MM.1S (cell line): ENCODE measurements around the gene ARHGAP8.
"Not testable (repeated sequence)": the region's sequence is repeated elsewhere in the genome, so short reads cannot be mapped to it uniquely, and the experiment has no call there.

Source experiments
- DNase-seq: peaks from one replicate; pipeline ENCODE4 v3.0.0-alpha.2; 2015
- H2AFZ ChIP-seq: fragments of 300-600 bp; sonication (generic); 2 replicates; pipeline ENCODE4 v1.6.0; 2016; ENCODE audit warnings: antibody characterized with exemption, low read length
- H3F3A ChIP-seq: fragments of 300-600 bp; sonication (generic); 2 replicates; pipeline ENCODE4 v1.6.1; 2016; ENCODE audit warnings: mild to moderate bottlenecking, antibody characterized with exemption, low read length, moderate library complexity, mixed read lengths; ENCODE audit not compliant: insufficient read depth
- H3K27ac ChIP-seq: fragments of 300-600 bp; sonication (generic); 2 replicates; pipeline ENCODE4 v1.5.1; 2016; ENCODE audit warnings: mild to moderate bottlenecking, low read length
- H3K27me3 ChIP-seq: fragments of 300-600 bp; sonication (generic); replicated peaks from 2 replicates; pipeline ENCODE4 v1.6.0; 2016; ENCODE audit warnings: low read length; ENCODE audit not compliant: insufficient read depth
- H3K36me3 ChIP-seq: fragments of 300-600 bp; sonication (generic); replicated peaks from 2 replicates; pipeline ENCODE4 v1.6.1; 2016; ENCODE audit warnings: mild to moderate bottlenecking, low read length, mixed read lengths; ENCODE audit not compliant: insufficient read depth
- H3K4me1 ChIP-seq: fragments of 300-600 bp; sonication (generic); 2 replicates; pipeline ENCODE4 v1.6.1; 2016; ENCODE audit warnings: low read length, mixed read lengths
- H3K4me2 ChIP-seq: fragments of 300-600 bp; sonication (generic); 2 replicates; pipeline ENCODE4 v1.6.0; 2016; ENCODE audit warnings: low read depth, low read length
- H3K4me3 ChIP-seq: fragments of 300-600 bp; sonication (generic); 2 replicates; pipeline ENCODE4 v1.5.1; 2016; ENCODE audit warnings: low read length, mixed read lengths
- H3K79me2 ChIP-seq: fragments of 300-600 bp; sonication (generic); 2 replicates; pipeline ENCODE4 v1.6.1; 2016; ENCODE audit warnings: mixed run types, low read length, mixed read lengths
- H3K9ac ChIP-seq: fragments of 300-600 bp; sonication (generic); 2 replicates; pipeline ENCODE4 v1.6.1; 2016; ENCODE audit warnings: low read length, mixed read lengths
- H3K9me2 ChIP-seq: fragments of 300-600 bp; sonication (generic); replicated peaks from 2 replicates; pipeline ENCODE4 v1.6.1; 2016; ENCODE audit warnings: mild to moderate bottlenecking, low read length, mixed read lengths; ENCODE audit not compliant: insufficient read depth
- H3K9me3 ChIP-seq: fragments of 300-600 bp; sonication (generic); replicated peaks from 2 replicates; pipeline ENCODE4 v1.6.1; 2016; ENCODE audit warnings: mild to moderate bottlenecking, low read length, mixed read lengths; ENCODE audit not compliant: insufficient read depth
- H4K20me1 ChIP-seq: fragments of 300-600 bp; sonication (generic); 2 replicates; pipeline ENCODE4 v1.6.1; 2016; ENCODE audit warnings: mild to moderate bottlenecking, low read length, moderate library complexity, mixed read lengths; ENCODE audit not compliant: insufficient read depth
- EZH2 ChIP-seq: fragments of 300-600 bp; sonication (generic); optimal IDR thresholded peaks from 2 replicates; pipeline ENCODE3; 2017; ENCODE audit warnings: low read depth, mild to moderate bottlenecking, antibody characterized with exemption, low read length, mixed read lengths
- EZH2phosphoT487 ChIP-seq: fragments of 300-600 bp; sonication (generic); IDR thresholded peaks from 2 replicates; pipeline ENCODE4 v1.6.1; 2018; ENCODE audit warnings: antibody characterized with exemption, low read length
- TF ChIP-seq, protein P1 (sequence below): fragments of 300-600 bp; sonication (generic); IDR thresholded peaks from 2 replicates; pipeline ENCODE4 v1.5.1; 2016; ENCODE audit warnings: antibody characterized with exemption, low read length, mixed read lengths

Gene ARHGAP8

DNA sequence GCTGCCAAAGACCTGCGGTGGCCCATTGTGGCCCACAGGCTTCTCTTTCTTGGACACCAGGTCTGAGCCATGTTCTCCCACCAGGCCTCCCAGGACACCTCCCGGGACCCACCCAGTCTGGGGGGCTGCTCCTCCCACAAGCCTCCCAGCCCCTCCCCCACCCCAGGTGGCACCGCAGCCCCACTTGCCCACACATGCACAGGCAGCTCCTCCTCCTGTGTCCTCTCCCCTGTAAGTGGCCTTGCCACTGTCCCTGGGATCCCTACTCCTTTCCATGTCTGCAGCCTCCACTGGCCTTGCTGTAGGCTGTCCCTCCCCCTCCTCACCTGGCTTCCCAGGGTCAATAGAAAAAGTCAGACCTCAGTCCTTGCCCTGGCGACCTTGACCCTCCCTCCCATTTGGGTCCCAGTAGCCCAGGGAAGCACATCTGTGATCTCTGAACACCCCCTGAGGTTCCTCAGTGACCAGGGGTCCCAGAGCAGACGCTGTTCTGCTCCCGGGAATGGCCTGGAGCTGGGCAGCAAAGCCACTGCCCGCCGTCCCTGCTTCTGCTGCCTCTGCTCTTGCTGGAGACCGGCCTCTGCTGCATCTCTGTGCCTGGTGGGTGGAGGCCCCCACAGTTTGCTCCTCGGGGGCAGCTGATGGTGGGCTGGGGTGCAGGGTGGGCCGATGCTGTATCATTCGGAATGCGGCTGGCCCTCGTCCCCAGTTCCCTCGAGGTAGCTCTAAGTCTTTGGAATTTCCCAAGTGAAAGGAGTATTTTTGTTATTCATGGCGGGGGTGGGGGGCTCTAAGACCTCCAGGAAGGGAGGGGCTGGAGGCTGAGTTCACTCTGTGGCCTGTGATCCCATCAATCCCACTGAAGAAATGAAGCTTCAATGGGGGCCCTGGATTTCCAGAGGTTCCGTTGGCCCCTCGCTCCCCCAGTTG lies 43.6 kb downstream of the ARHGAP8 start:
- no peak for DNase-seq
- no peak overlapping the region for H3K4me3 ChIP-seq
- H3K4me2 ChIP-seq = no peak overlapping the region
- H3K27me3 ChIP-seq = peaks cover 68% of the 10 kb centered on the region
- no peak overlapping the region for H3K27ac ChIP-seq
- TF ChIP-seq, protein P1, sequence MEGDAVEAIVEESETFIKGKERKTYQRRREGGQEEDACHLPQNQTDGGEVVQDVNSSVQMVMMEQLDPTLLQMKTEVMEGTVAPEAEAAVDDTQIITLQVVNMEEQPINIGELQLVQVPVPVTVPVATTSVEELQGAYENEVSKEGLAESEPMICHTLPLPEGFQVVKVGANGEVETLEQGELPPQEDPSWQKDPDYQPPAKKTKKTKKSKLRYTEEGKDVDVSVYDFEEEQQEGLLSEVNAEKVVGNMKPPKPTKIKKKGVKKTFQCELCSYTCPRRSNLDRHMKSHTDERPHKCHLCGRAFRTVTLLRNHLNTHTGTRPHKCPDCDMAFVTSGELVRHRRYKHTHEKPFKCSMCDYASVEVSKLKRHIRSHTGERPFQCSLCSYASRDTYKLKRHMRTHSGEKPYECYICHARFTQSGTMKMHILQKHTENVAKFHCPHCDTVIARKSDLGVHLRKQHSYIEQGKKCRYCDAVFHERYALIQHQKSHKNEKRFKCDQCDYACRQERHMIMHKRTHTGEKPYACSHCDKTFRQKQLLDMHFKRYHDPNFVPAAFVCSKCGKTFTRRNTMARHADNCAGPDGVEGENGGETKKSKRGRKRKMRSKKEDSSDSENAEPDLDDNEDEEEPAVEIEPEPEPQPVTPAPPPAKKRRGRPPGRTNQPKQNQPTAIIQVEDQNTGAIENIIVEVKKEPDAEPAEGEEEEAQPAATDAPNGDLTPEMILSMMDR = no peak
- no peak for TF ChIP-seq EZH2phosphoT487
- TF ChIP-seq EZH2 = no peak
- H4K20me1 ChIP-seq = no peaks in the 10 kb centered on the region
- H3K9ac ChIP-seq = no peak overlapping the region
- no peaks in the 10 kb centered on the region for H3K36me3 ChIP-seq
- no peaks in the 10 kb centered on the region for H3K9me2 ChIP-seq
- no peaks in the 10 kb centered on the region for H3K9me3 ChIP-seq
- H3F3A ChIP-seq = no peaks in the 10 kb centered on the region
- H2AFZ ChIP-seq = no peak overlapping the region
- H3K79me2 ChIP-seq = no peaks in the 10 kb centered on the region
- H3K4me1 ChIP-seq = no peaks in the 10 kb centered on the region

DNA sequence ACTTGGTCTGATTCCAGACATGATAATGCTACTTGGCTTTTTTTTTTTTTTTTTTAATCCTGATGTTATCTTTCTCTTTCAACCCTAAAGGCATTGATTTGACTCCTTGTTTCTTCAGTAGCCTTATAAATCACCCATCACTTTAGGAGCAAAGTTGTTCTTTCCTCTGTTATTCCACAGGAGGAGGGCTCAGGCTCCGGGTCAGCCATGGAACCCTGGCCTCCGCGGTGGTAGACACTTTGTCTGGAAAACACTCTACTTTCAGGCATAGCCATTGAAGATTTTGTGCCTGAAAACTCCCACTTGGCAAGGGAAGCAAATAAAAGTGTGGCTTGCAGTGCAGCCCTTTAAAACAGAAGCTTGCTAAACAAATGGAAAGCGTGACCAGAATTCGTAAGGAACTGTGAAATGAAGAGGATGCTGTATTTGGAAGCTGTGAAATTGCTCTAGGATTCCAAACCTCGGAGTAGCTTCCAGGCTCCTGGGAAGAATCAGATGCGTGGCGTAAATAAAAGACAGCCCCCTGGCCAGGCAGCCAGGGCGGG lies 44.9 kb downstream of the ARHGAP8 start:
- no peak for DNase-seq
- no peaks in the 10 kb centered on the region for H3K36me3 ChIP-seq
- H3K4me3 ChIP-seq = no peak overlapping the region
- H3K9me3 ChIP-seq = no peaks in the 10 kb centered on the region
- no peak overlapping the region for H3K9ac ChIP-seq
- H3K9me2 ChIP-seq = no peaks in the 10 kb centered on the region
- no peak overlapping the region for H2AFZ ChIP-seq
- H3K79me2 ChIP-seq = no peaks in the 10 kb centered on the region
- H3K4me2 ChIP-seq = no peak overlapping the region
- H3K27ac ChIP-seq = no peak overlapping the region
- H3F3A ChIP-seq = no peaks in the 10 kb centered on the region
- TF ChIP-seq, protein P1 = no peak
- TF ChIP-seq EZH2 (no peak), EZH2phosphoT487 (no peak)
- no peaks in the 10 kb centered on the region for H3K4me1 ChIP-seq
- H4K20me1 ChIP-seq = no peaks in the 10 kb centered on the region
- peaks cover 69% of the 10 kb centered on the region for H3K27me3 ChIP-seq

- no peaks in the 10 kb centered on the region for H3K9me3 ChIP-seq
- H3K4me1 ChIP-seq = no peaks in the 10 kb centered on the region
- H3K27ac ChIP-seq = no peak overlapping the region
- no peak for DNase-seq
- no peaks in the 10 kb centered on the region for H3F3A ChIP-seq
- no peaks in the 10 kb centered on the region for H3K36me3 ChIP-seq
- H3K4me3 ChIP-seq = no peak overlapping the region
- H2AFZ ChIP-seq = no peak overlapping the region
- H3K9ac ChIP-seq = no peak overlapping the region
- TF ChIP-seq EZH2 (no peak), EZH2phosphoT487 (no peak)
- TF ChIP-seq, protein P1 = no peak
- H3K9me2 ChIP-seq = no peaks in the 10 kb centered on the region
- peaks cover 69% of the 10 kb centered on the region for H3K27me3 ChIP-seq
- no peak overlapping the region for H3K4me2 ChIP-seq
- no peaks in the 10 kb centered on the region for H4K20me1 ChIP-seq
- H3K79me2 ChIP-seq = no peaks in the 10 kb centered on the region
Measured at GRCh38 chr22:44799077-44799945, 46.9 kb downstream of the ARHGAP8 start.

DNA sequence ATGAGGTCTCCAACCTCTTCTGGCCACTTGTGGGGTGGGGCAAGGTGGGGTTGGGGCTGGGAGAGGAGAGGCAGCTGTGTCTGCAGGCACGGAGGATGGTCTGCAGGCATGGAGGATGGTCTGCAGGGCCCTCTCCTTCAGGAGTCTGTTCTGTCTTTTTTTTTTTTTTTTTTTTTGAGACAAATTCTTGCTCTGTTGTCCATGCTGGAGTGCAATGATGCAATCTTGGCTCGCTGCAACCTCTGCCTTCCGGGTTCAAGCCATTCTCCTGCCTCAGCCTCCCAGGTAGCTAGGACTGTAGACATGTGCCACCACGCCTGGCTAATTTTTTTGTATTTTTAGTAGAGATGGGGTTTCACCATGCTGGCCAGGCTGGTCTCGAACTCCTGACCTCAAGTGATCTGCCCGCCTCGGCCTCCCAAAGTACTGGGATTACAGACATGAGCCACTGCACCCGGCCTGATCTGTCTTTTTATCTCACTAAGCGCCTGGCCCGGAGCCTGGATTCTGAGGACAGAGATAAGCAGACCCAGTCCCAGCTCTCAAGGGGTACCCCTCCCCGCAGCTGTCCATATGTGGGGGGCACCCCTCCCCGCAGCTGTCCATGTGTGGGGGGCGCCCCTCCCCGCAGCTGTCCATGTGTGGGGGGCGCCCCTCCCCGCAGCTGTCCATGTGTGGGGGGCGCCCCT lies 47.7 kb downstream of the ARHGAP8 start:
- H3K9me2 ChIP-seq, H3F3A ChIP-seq, H2AFZ ChIP-seq, H3K4me2 ChIP-seq, DNase-seq, H3K9ac ChIP-seq, H4K20me1 ChIP-seq, H3K36me3 ChIP-seq, H3K9me3 ChIP-seq, H3K4me3 ChIP-seq, H3K4me1 ChIP-seq, H3K27ac ChIP-seq, H3K79me2 ChIP-seq: not testable (repeated sequence)
- peaks cover 72% of the 10 kb centered on the region for H3K27me3 ChIP-seq
